ENCODE data around the gene RCC2. TPM values are rescaled to one million over a fixed set of nuclear protein-coding genes. Genes with fewer than 3 reads are reported as not detected.

The RCC2 gene
- total RNA-seq, 2 experiments from 2014 or later, result 139 to 250 TPM

GRCh38 chr1:17440074-17440826 is 773 bp upstream of the RCC2 start:
- peaks cover 21% of the 10 kb centered on the region for H4K20me1 ChIP-seq (ENCODE audit: insufficient read depth, low read length)
- no peak for DNase-seq (ENCODE audit: low spot score)
- H3K9me3 ChIP-seq (ENCODE audit: low read length), result no peaks in the 10 kb centered on the region
- peak overlapping the region; percentile 68 for H3K4me3 ChIP-seq (ENCODE audit: low read depth, low read length, poor library complexity, severe bottlenecking)
- H3K27ac ChIP-seq (ENCODE audit: low read depth, low read length, poor library complexity, severe bottlenecking), result peak overlapping the region; percentile 21
- H3K4me2 ChIP-seq (ENCODE audit: low read length), result peak overlapping the region; percentile 83
- peaks cover 37% of the 10 kb centered on the region for H3K4me1 ChIP-seq (ENCODE audit: insufficient read depth, low read length, poor library complexity, severe bottlenecking)
- intact Hi-C loops (cut with micrococcal nuclease; ENCODE audit: unreplicated experiment), result no loop called here
- H3K9me2 ChIP-seq (ENCODE audit: insufficient read depth, low read length), result no peaks in the 10 kb centered on the region
- ChIA-PET CTCF (ENCODE audit: unreplicated experiment) (no interaction called here), POLR2A (interaction anchor here (0.5 to 1.4 kb wide), 3 partner anchors 12 to 355 kb away, joined by 3 to 10 read pairs (median 3); no protein-coding TSS in a partner anchor)
- peaks cover 33% of the 10 kb centered on the region for H3K79me2 ChIP-seq (ENCODE audit: insufficient read depth, low read depth, low read length)
- no peak for TF ChIP-seq CTCF (conservative IDR thresholded peaks at IDR 0.05; ENCODE audit: low read length)
- TF ChIP-seq EZH2phosphoT487 (IDR thresholded peaks at IDR 0.05; ENCODE audit: borderline replicate concordance, low read depth, low read length), result no peak
- TSS peak; percentile 86 for BruUV-seq (replicated peaks)
- H3K36me3 ChIP-seq (ENCODE audit: insufficient read depth, low read length), result peaks cover 28% of the 10 kb centered on the region
- peak overlapping the region; percentile 67 for H2AFZ ChIP-seq (ENCODE audit: low read length)

- Histone ChIP-seq H3K36me3 (ENCODE audit: insufficient read depth, low read length) (peaks cover 45% of the 10 kb centered on the region), H3K4me2 (ENCODE audit: low read length) (peak overlapping the region; percentile 77), H3K9me2 (ENCODE audit: insufficient read depth, low read length) (no peaks in the 10 kb centered on the region), H3K9me3 (ENCODE audit: low read length) (no peaks in the 10 kb centered on the region), H3K27ac (ENCODE audit: low read depth, low read length, poor library complexity, severe bottlenecking) (peak overlapping the region; percentile 95), H3K4me1 (ENCODE audit: insufficient read depth, low read length, poor library complexity, severe bottlenecking) (peaks cover 41% of the 10 kb centered on the region), H2AFZ (ENCODE audit: low read length) (no peak overlapping the region), H4K20me1 (ENCODE audit: insufficient read depth, low read length) (peaks cover 37% of the 10 kb centered on the region), H3K4me3 (ENCODE audit: low read depth, low read length, poor library complexity, severe bottlenecking) (peak overlapping the region; percentile 99), H3K79me2 (ENCODE audit: insufficient read depth, low read depth, low read length) (peaks cover 49% of the 10 kb centered on the region)
- ChIA-PET POLR2A (interaction anchor here (0.6 kb wide), 1 partner anchor 20 kb away, joined by 3 read pairs; no protein-coding TSS in a partner anchor), CTCF (ENCODE audit: unreplicated experiment) (no interaction called here)
- BruUV-seq (replicated peaks), result no TSS peak
- TF ChIP-seq EZH2phosphoT487 (IDR thresholded peaks at IDR 0.05; ENCODE audit: borderline replicate concordance, low read depth, low read length) (no peak), CTCF (conservative IDR thresholded peaks at IDR 0.05; ENCODE audit: low read length) (no peak)
- DNase-seq (ENCODE audit: low spot score), result peak; percentile 87
- intact Hi-C loops (cut with micrococcal nuclease; ENCODE audit: unreplicated experiment), result loop anchor here (5.0 kb wide), 1 partner anchor 99 kb away; the partner anchor contains the start of gene ARHGEF10L
Measured at GRCh38 chr1:17438318-17439249, 893 bp downstream of the RCC2 start.

All from OCI-LY7 (cell line).